22Rv1 (cell line): Measurements from ENCODE around the gene SYNE1.

Source experiments
- CTCF ChIP-seq: fragments of 450-650 bp; IDR thresholded peaks from 2 replicates; pipeline ENCODE4 v1.5.1; 2017; ENCODE audit warnings: mild to moderate bottlenecking
- ZFX ChIP-seq: fragments of 450-650 bp; IDR thresholded peaks from 2 replicates; pipeline ENCODE4 v1.6.1; 2017; ENCODE audit warnings: antibody characterized with exemption, borderline replicate concordance

- TF ChIP-seq CTCF (no peak), ZFX (no peak)
Measured at GRCh38 chr6:152441902-152442301, 195.3 kb downstream of the SYNE1 start.
